HG03442 (cell line): Measurements from ENCODE around the gene EVX2.

Experiments used
- ATAC-seq: cut with Tn5 transposase; IDR thresholded peaks from one replicate; pipeline ENCODE4 v1.9.1; 2021; ENCODE audit warnings: mild to moderate bottlenecking, moderate library complexity; ENCODE audit not compliant: unreplicated experiment

The EVX2 gene

GRCh38 chr2:176107731-176108181 lies 24.0 kb upstream of the EVX2 start:
- no peak for ATAC-seq

GRCh38 chr2:176106581-176107539 lies 23.1 kb upstream of the EVX2 start, which contains the start of gene HOXD11:
TSS of gene HOXD11 (plus strand) at chr2:176107280. CDS start at chr2:176107356, 76 bp downstream.
- ATAC-seq = no peak

GRCh38 chr2:176105730-176106580 lies 22.2 kb upstream of the EVX2 start:
- ATAC-seq = no peak

GRCh38 chr2:176105078-176105729 lies 21.4 kb upstream of the EVX2 start:
- ATAC-seq = no peak

- ATAC-seq = no peak
These were observed 20.7 kb upstream of the EVX2 start for GRCh38 chr2:176104316-176105077.

GRCh38 chr2:176103742-176104315 lies 20.1 kb upstream of the EVX2 start:
- no peak for ATAC-seq

GRCh38 chr2:176103194-176103593 lies 19.4 kb upstream of the EVX2 start:
- ATAC-seq = no peak

- no peak for ATAC-seq
These were observed 18.6 kb upstream of the EVX2 start for GRCh38 chr2:176102309-176102866.

GRCh38 chr2:176101842-176102241 lies 18.1 kb upstream of the EVX2 start:
- no peak for ATAC-seq

- no peak for ATAC-seq
These were observed 17.6 kb upstream of the EVX2 start for GRCh38 chr2:176101216-176101830.

GRCh38 chr2:176100547-176101140 lies 16.9 kb upstream of the EVX2 start:
- ATAC-seq = no peak

- ATAC-seq = no peak
These were observed 16.2 kb upstream of the EVX2 start, which contains the start of gene HOXD12 for GRCh38 chr2:176099728-176100546. TSS of gene HOXD12 (plus strand) at chr2:176099795. CDS start at chr2:176099802, 7 bp downstream.

GRCh38 chr2:176099159-176099727 lies 15.5 kb upstream of the EVX2 start:
- no peak for ATAC-seq

GRCh38 chr2:176098366-176099158 lies 14.8 kb upstream of the EVX2 start:
- no peak for ATAC-seq

- no peak for ATAC-seq
These were observed 14.1 kb upstream of the EVX2 start for GRCh38 chr2:176097820-176098365.
